Measurements from ENCODE around the gene LARP1B. TPM values are rescaled to one million over a fixed set of nuclear protein-coding genes. Genes with fewer than 3 reads are reported as not detected.
"Not testable (repeated sequence)": the region's sequence is repeated elsewhere in the genome, so short reads cannot be mapped to it uniquely, and the experiment has no call there.

LARP1B gene
- total RNA-seq, 5 donors from 2014 or later (not counting 1 experiment from before 2014, with no cell fraction given): 9.6 to 15.5 (median 13.1) TPM

- DNase-seq; ATAC-seq (replicated peaks in 1 of 4); H3K27ac Mint-ChIP-seq; POLR2A ChIA-PET; H3K4me1 Mint-ChIP-seq; H3K4me3 ChIP-seq (ENCODE audit: control insufficient read depth in 1 of 2, extremely low read depth in 1 of 2, low read length in 1 of 2); H3K36me3 ChIP-seq (ENCODE audit: control insufficient read depth in 2 of 2, extremely low read depth in 1 of 2, insufficient read depth in 1 of 2, low read length in 1 of 2); H3K9me3 Mint-ChIP-seq; H3K27me3 ChIP-seq (replicated peaks in 1 of 2; ENCODE audit: control insufficient read depth in 2 of 2, extremely low read depth in 1 of 2, insufficient read depth in 2 of 2, low read length in 1 of 2); H3K36me3 Mint-ChIP-seq; H3K4me3 Mint-ChIP-seq; H3K27me3 Mint-ChIP-seq; CTCF ChIA-PET; H3K9me3 ChIP-seq; H3K4me1 ChIP-seq (ENCODE audit: control insufficient read depth in 1 of 2, extremely low read depth in 1 of 2, insufficient read depth in 2 of 2, low read length in 2 of 2); H3K27ac ChIP-seq (ENCODE audit: low read length): not testable (repeated sequence)
- WGBS (ENCODE audit: insufficient coverage): 95% methylated on average over 13 of the region's 34 CpGs
Observed at GRCh38 chr4:128047514-128047913, 13.6 kb upstream of the LARP1B start.

- WGBS (ENCODE audit: insufficient coverage): no CpG with 5 or more reads among the region's 10 CpGs
- H3K27me3 Mint-ChIP-seq; H3K27me3 ChIP-seq (replicated peaks in 1 of 2; ENCODE audit: control insufficient read depth in 2 of 2, extremely low read depth in 1 of 2, insufficient read depth in 2 of 2, low read length in 1 of 2); H3K9me3 Mint-ChIP-seq; H3K36me3 Mint-ChIP-seq; H3K4me1 ChIP-seq (ENCODE audit: control insufficient read depth in 1 of 2, extremely low read depth in 1 of 2, insufficient read depth in 2 of 2, low read length in 2 of 2); H3K36me3 ChIP-seq (ENCODE audit: control insufficient read depth in 2 of 2, extremely low read depth in 1 of 2, insufficient read depth in 1 of 2, low read length in 1 of 2); H3K27ac ChIP-seq (ENCODE audit: low read length); H3K4me1 Mint-ChIP-seq; ATAC-seq (replicated peaks in 1 of 4); CTCF ChIA-PET; H3K4me3 ChIP-seq (ENCODE audit: control insufficient read depth in 1 of 2, extremely low read depth in 1 of 2, low read length in 1 of 2); H3K9me3 ChIP-seq; H3K27ac Mint-ChIP-seq; H3K4me3 Mint-ChIP-seq: not testable (repeated sequence)
- POLR2A ChIA-PET: interaction anchor here in 1 of 2 donors (0.5 kb wide), 1 partner anchor 22 kb away, joined by 3 read pairs; no protein-coding TSS in a partner anchor
- peak in 1 of 35 experiments; percentile 21 for DNase-seq
Observed at GRCh38 chr4:128051229-128051628, 9.9 kb upstream of the LARP1B start.

- WGBS (ENCODE audit: insufficient coverage): 100% methylated on average over 3 of the region's 9 CpGs
- POLR2A ChIA-PET; ATAC-seq (replicated peaks in 1 of 4); H3K4me1 Mint-ChIP-seq; H3K9me3 ChIP-seq; DNase-seq; H3K27ac ChIP-seq (ENCODE audit: low read length); H3K27ac Mint-ChIP-seq; H3K4me3 Mint-ChIP-seq; H3K36me3 Mint-ChIP-seq; H3K9me3 Mint-ChIP-seq; H3K4me3 ChIP-seq (ENCODE audit: control insufficient read depth in 1 of 2, extremely low read depth in 1 of 2, low read length in 1 of 2); H3K27me3 Mint-ChIP-seq; H3K27me3 ChIP-seq (replicated peaks in 1 of 2; ENCODE audit: control insufficient read depth in 2 of 2, extremely low read depth in 1 of 2, insufficient read depth in 2 of 2, low read length in 1 of 2); H3K4me1 ChIP-seq (ENCODE audit: control insufficient read depth in 1 of 2, extremely low read depth in 1 of 2, insufficient read depth in 2 of 2, low read length in 2 of 2); H3K36me3 ChIP-seq (ENCODE audit: control insufficient read depth in 2 of 2, extremely low read depth in 1 of 2, insufficient read depth in 1 of 2, low read length in 1 of 2): not testable (repeated sequence)
- CTCF ChIA-PET: interaction anchor here in 1 of 2 donors (0.6 kb wide), 1 partner anchor 288 kb away, joined by 8 read pairs; no protein-coding TSS in a partner anchor
Observed at GRCh38 chr4:128054907-128055306, 6.2 kb upstream of the LARP1B start.

GRCh38 chr4:128055441-128056206 is 5.5 kb upstream of the LARP1B start:
- not testable (repeated sequence) for H3K36me3 ChIP-seq (ENCODE audit: control insufficient read depth in 2 of 2, extremely low read depth in 1 of 2, insufficient read depth in 1 of 2, low read length in 1 of 2); H3K27me3 ChIP-seq (replicated peaks in 1 of 2; ENCODE audit: control insufficient read depth in 2 of 2, extremely low read depth in 1 of 2, insufficient read depth in 2 of 2, low read length in 1 of 2); H3K27ac ChIP-seq (ENCODE audit: low read length); DNase-seq; H3K36me3 Mint-ChIP-seq; H3K4me1 Mint-ChIP-seq; H3K4me3 ChIP-seq (ENCODE audit: control insufficient read depth in 1 of 2, extremely low read depth in 1 of 2, low read length in 1 of 2); H3K27ac Mint-ChIP-seq; ATAC-seq (replicated peaks in 1 of 4); H3K4me1 ChIP-seq (ENCODE audit: control insufficient read depth in 1 of 2, extremely low read depth in 1 of 2, insufficient read depth in 2 of 2, low read length in 2 of 2); H3K27me3 Mint-ChIP-seq; H3K4me3 Mint-ChIP-seq; H3K9me3 Mint-ChIP-seq; H3K9me3 ChIP-seq
- POLR2A ChIA-PET: interaction anchor here in 1 of 2 donors (0.7 kb wide), 2 partner anchors 74 to 256 kb away, joined by 3 read pairs; no protein-coding TSS in a partner anchor
- WGBS (ENCODE audit: insufficient coverage): no CpG with 5 or more reads among the region's 10 CpGs
- CTCF ChIA-PET: interaction anchor here in 1 of 2 donors (0.6 kb wide), 1 partner anchor 288 kb away, joined by 8 read pairs; no protein-coding TSS in a partner anchor

- Histone ChIP-seq H3K9me3 (no peaks in the 10 kb centered on the region), H3K27me3 (replicated peaks in 1 of 2; ENCODE audit: control insufficient read depth in 2 of 2, extremely low read depth in 1 of 2, insufficient read depth in 2 of 2, low read length in 1 of 2) (peaks cover 0 to 4% of the 10 kb centered on the region in 2 experiments), H3K4me3 (ENCODE audit: control insufficient read depth in 1 of 2, extremely low read depth in 1 of 2, low read length in 1 of 2) (no peak overlapping the region), H3K4me1 (ENCODE audit: control insufficient read depth in 1 of 2, extremely low read depth in 1 of 2, insufficient read depth in 2 of 2, low read length in 2 of 2) (peaks cover 0 to 8% of the 10 kb centered on the region in 2 experiments), H3K27ac (ENCODE audit: low read length) (no peak overlapping the region), H3K36me3 (ENCODE audit: control insufficient read depth in 2 of 2, extremely low read depth in 1 of 2, insufficient read depth in 1 of 2, low read length in 1 of 2) (no peaks in the 10 kb centered on the region)
- Mint-ChIP-seq H3K27ac (no peak overlapping the region), H3K4me3 (no peak overlapping the region), H3K4me1 (peaks cover 0 to 5% (median 0%) of the 10 kb centered on the region in 3 donors), H3K36me3 (no peaks in the 10 kb centered on the region), H3K27me3 (peaks cover 0 to 4% of the 10 kb centered on the region in 2 donors), H3K9me3 (no peaks in the 10 kb centered on the region)
- CTCF ChIA-PET: no interaction called here
- DNase-seq (no peak), ATAC-seq (replicated peaks in 1 of 4) (no peak)
- POLR2A ChIA-PET: interaction anchor here in 1 of 2 donors (0.7 kb wide), 1 partner anchor 554 kb away, joined by 3 read pairs; no protein-coding TSS in a partner anchor
Observed at GRCh38 chr4:128056396-128056795, 4.7 kb upstream of the LARP1B start.

GRCh38 chr4:128060121-128060698 is 902 bp upstream of the LARP1B start:
- Histone ChIP-seq H3K4me3 (ENCODE audit: control insufficient read depth in 1 of 2, extremely low read depth in 1 of 2, low read length in 1 of 2) (peak overlapping the region; percentile 52 to 75), H3K27me3 (replicated peaks in 1 of 2; ENCODE audit: control insufficient read depth in 2 of 2, extremely low read depth in 1 of 2, insufficient read depth in 2 of 2, low read length in 1 of 2) (no peaks in the 10 kb centered on the region), H3K4me1 (ENCODE audit: control insufficient read depth in 1 of 2, extremely low read depth in 1 of 2, insufficient read depth in 2 of 2, low read length in 2 of 2) (peaks cover 5 to 18% of the 10 kb centered on the region in 2 experiments), H3K27ac (ENCODE audit: low read length) (peak overlapping the region; percentile 79), H3K36me3 (ENCODE audit: control insufficient read depth in 2 of 2, extremely low read depth in 1 of 2, insufficient read depth in 1 of 2, low read length in 1 of 2) (no peaks in the 10 kb centered on the region), H3K9me3 (no peaks in the 10 kb centered on the region)
- peak overlapping the region; percentile 80 to 81 (median 81) for H3K4me3 Mint-ChIP-seq
- no peaks in the 10 kb centered on the region for H3K36me3 Mint-ChIP-seq
- H3K27me3 Mint-ChIP-seq: no peaks in the 10 kb centered on the region
- H3K4me1 Mint-ChIP-seq: peaks cover 0 to 16% (median 14%) of the 10 kb centered on the region in 3 donors
- ATAC-seq (replicated peaks in 1 of 4) (no peak), DNase-seq (peak in 1 of 35 experiments; percentile 26)
- H3K9me3 Mint-ChIP-seq: no peaks in the 10 kb centered on the region
- ChIA-PET CTCF (interaction anchor here in 1 of 2 donors (0.6 kb wide), 1 partner anchor 183 kb away, joined by 3 read pairs; no protein-coding TSS in a partner anchor), POLR2A (interaction anchor here in 1 of 2 donors (0.6 to 1.3 kb wide), 3 partner anchors 8 to 95 kb away, joined by 3 to 7 read pairs (median 5); partner anchors contain the start of genes ABHD18 and MFSD8)
- 0% methylated on average over 3 of the region's 21 CpGs for WGBS (ENCODE audit: insufficient coverage)
- peak overlapping the region; percentile 88 to 89 for H3K27ac Mint-ChIP-seq
